Spleen (tissue), 11 donors: Measurements from ENCODE around the gene WDR35. TPM values are rescaled to one million over a fixed set of nuclear protein-coding genes. Genes with fewer than 3 reads are reported as not detected.
"Not testable (repeated sequence)": the region's sequence is repeated elsewhere in the genome, so short reads cannot be mapped to it uniquely, and the experiment has no call there.

ENCODE experiments used
- DNase-seq: peaks from one replicate; pipeline ENCODE4 v3.0.0-alpha.2; 2020
- H3K27ac ChIP-seq, 8 donors: fragments of 200-600 bp; sonication (generic) in 7 of 8; 1 replicate in 4 of 8; 2 replicates in 4 of 8; pipeline versions ENCODE4 v1.5.0 to v1.8.0; 2016 to 2021; ENCODE audit warnings: inconsistent platforms in 4 of 8, mild to moderate bottlenecking in 4 of 8, moderate library complexity in 1 of 8
- H3K27me3 ChIP-seq, 7 donors: fragments of 200-600 bp; sonication (generic) in 6 of 7; replicated peaks in 1 of 7; 1 replicate in 4 of 7; 2 replicates in 3 of 7; pipeline versions ENCODE4 v1.5.0 to v1.8.0; 2016 to 2021; ENCODE audit warnings: inconsistent platforms in 3 of 7, mild to moderate bottlenecking in 1 of 7
- H3K36me3 ChIP-seq, 6 donors: fragments of 200-600 bp; sonication (generic) in 5 of 6; 1 replicate in 4 of 6; 2 replicates in 2 of 6; pipeline versions ENCODE4 v1.5.0 to v1.8.0; 2016 to 2021; ENCODE audit warnings: inconsistent platforms in 2 of 6
- H3K4me1 ChIP-seq, 6 donors: fragments of 200-600 bp; sonication (generic) in 5 of 6; 1 replicate in 3 of 6; 2 replicates in 3 of 6; pipeline versions ENCODE4 v1.5.0 to v1.8.0; 2016 to 2021; ENCODE audit warnings: inconsistent platforms in 3 of 6
- H3K4me3 ChIP-seq, 8 donors: fragments of 200-600 bp; sonication (generic) in 7 of 8; 1 replicate in 4 of 8; 2 replicates in 4 of 8; pipeline versions ENCODE4 v1.5.0 to v1.8.0; 2016 to 2021; ENCODE audit warnings: inconsistent platforms in 4 of 8, mild to moderate bottlenecking in 4 of 8, moderate library complexity in 2 of 8
- H3K9me3 ChIP-seq, 8 donors: fragments of 200-600 bp; sonication (generic) in 7 of 8; 1 replicate in 4 of 8; 2 replicates in 4 of 8; pipeline versions ENCODE4 v1.5.0 to v1.8.0; 2016 to 2021; ENCODE audit warnings: inconsistent platforms in 4 of 8
- POLR2A ChIP-seq, 3 donors: fragments of 450-650 bp; IDR thresholded peaks; one replicate each; pipeline ENCODE4 v1.5.1; 2017; ENCODE audit warnings: antibody characterized with exemption in 3 of 3, mild to moderate bottlenecking in 1 of 3
- POLR2AphosphoS5 ChIP-seq, 3 donors: sonication (generic); formaldehyde crosslinking; IDR thresholded peaks; one replicate each; pipeline ENCODE4 v1.5.1; 2017; ENCODE audit warnings: antibody characterized with exemption in 3 of 3
- WGBS, 5 donors: extraction: QIAGEN DNeasy Blood & Tissue Kit in 3 of 5; methylation state at CpG; one replicate each; pipeline versions ENCODE4 v1.1.5 to v1.1.7; 2013 to 2018; 5-methylcytosine and 5-hydroxymethylcytosine counted together
- intact Hi-C: fragments of 100-400 bp; cut with DNase I; formaldehyde crosslinking; loops from one replicate; pipeline ENCODE4 v1.15.0; 2023; ENCODE audit warnings: low total_unique reads
- polyA plus RNA-seq, 3 donors: library from polyadenylated mRNA; stranded (reverse); fragments of 200-250 nt; gene quantifications; one replicate each; pipeline ENCODE4 v1.2.1, GENCODE V29; 2013
- total RNA-seq, 7 donors: library from RNA; depleted of rRNA in 3 of 7; stranded (reverse); fragments of >200 nt in 3 of 7; fragmentation: NEBNext Ultra II Directional in 4 of 7; extraction: Animal tissue kit (Norgen Biotek cat#: 25700) in 4 of 7; gene quantifications; one replicate each; pipeline versions ENCODE4 v1.1.0 to v1.2.1, GENCODE V29; 2016 to 2021
- TF ChIP-seq, protein P1 (sequence below), 11 experiments: fragments of 200-600 bp in 7 of 11; fragments of 450-650 bp in 4 of 11; sonication (generic) in 4 of 11; IDR thresholded peaks in 8 of 11; conservative IDR thresholded peaks in 3 of 11; 1 replicate in 7 of 11; 2 replicates in 4 of 11; pipeline versions ENCODE4 v1.4.0 to v1.8.0; 2016 to 2021; ENCODE audit warnings: antibody characterized with exemption in 11 of 11, inconsistent platforms in 4 of 11, mild to moderate bottlenecking in 1 of 11
- donor health status: healthy with polysubstance abuse.
- donor health status: DM: no; HTN: no; CAD: no; lungs with moderate emphysema.
- donor health status: DM: no; HTN: no; CAD: no.
- donor health status: Bipolar disorder and iron deficiency.
- donor health status: healthy.
- donor health status: DM: no; HTN: no; CAD: no.
- donor health status: DM: yes; HTN: yes; CAD: no.

WDR35 gene
- total and polyA plus RNA-seq, 10 donors = 1.7 to 5.3 (median 3.8) TPM

DNA sequence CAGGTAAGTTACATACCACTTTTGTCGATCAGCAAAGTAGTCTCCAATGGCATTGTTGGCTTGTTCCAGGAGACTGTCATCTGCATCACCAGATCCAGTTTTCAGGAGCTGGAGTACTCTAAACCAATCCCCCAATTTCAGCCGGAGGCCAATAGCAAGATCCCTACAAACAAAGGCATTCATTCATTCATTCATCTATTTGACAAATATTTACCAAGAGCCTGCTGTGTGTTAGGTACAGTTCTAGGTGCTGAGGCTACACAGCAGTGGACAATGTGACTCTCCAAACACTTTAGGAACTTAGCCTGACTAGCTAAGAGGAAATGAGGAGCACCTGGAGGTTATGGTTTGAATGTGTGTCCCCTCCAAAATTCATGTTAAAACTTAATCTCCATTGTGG is 53.7 kb downstream of the WDR35 start:
- H3K27ac ChIP-seq = no peak overlapping the region
- DNase-seq = no peak
- no peaks in the 10 kb centered on the region for H3K4me1 ChIP-seq
- H3K9me3 ChIP-seq = no peaks in the 10 kb centered on the region
- no peak for TF ChIP-seq POLR2A (IDR thresholded peaks at IDR 0.05)
- TF ChIP-seq POLR2AphosphoS5 (IDR thresholded peaks at IDR 0.05) = no peak
- TF ChIP-seq, protein P1, sequence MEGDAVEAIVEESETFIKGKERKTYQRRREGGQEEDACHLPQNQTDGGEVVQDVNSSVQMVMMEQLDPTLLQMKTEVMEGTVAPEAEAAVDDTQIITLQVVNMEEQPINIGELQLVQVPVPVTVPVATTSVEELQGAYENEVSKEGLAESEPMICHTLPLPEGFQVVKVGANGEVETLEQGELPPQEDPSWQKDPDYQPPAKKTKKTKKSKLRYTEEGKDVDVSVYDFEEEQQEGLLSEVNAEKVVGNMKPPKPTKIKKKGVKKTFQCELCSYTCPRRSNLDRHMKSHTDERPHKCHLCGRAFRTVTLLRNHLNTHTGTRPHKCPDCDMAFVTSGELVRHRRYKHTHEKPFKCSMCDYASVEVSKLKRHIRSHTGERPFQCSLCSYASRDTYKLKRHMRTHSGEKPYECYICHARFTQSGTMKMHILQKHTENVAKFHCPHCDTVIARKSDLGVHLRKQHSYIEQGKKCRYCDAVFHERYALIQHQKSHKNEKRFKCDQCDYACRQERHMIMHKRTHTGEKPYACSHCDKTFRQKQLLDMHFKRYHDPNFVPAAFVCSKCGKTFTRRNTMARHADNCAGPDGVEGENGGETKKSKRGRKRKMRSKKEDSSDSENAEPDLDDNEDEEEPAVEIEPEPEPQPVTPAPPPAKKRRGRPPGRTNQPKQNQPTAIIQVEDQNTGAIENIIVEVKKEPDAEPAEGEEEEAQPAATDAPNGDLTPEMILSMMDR (IDR thresholded peaks at IDR 0.05 in 8 of 11, conservative IDR thresholded peaks at IDR 0.05 in 3 of 11) = no peak
- 92 to 100% (median 97%) methylated on average over 2 of the region's 2 CpGs for WGBS, 5 donors
- H3K4me3 ChIP-seq = no peak overlapping the region
- peaks cover 1 to 58% (median 13%) of the 10 kb centered on the region in 6 donors for H3K36me3 ChIP-seq
- intact Hi-C loops = no loop called here
- no peaks in the 10 kb centered on the region for H3K27me3 ChIP-seq

DNA sequence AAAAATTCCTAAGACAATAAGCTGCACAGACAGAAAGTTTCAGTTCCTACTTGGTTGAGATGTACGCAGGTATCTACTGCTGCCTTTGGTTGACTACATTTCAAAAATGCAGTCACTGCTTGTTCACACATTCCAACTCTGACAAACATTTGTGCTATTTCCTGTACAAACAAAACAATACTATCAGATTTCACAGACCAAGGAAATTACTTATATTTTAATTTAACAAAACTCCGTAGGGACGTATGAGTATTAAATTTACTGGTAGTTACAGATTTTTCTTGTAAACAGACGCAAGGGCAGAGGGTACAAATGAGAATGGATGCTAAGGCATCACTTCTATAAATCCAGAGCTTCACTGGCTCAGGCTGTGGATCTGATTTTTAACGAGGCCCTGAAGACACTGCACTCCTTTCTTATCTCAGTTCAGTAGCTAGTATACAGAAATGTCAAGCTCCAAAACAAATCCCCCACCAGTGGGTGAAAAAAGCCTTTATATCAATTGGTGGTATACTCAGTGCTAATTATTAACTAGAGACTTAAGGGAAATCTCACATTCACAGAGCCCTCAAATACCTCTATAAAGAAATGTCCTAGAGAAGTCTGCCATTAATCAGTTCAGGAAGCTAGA is 56.4 kb downstream of the WDR35 start:
- no peak for DNase-seq
- 57 to 79% (median 74%) methylated on average over 5 of the region's 5 CpGs for WGBS, 5 donors
- H3K36me3 ChIP-seq = peaks cover 0 to 81% (median 31%) of the 10 kb centered on the region in 6 donors
- H3K4me3 ChIP-seq = no peak overlapping the region
- H3K9me3 ChIP-seq = peaks cover 0 to 24% (median 17%) of the 10 kb centered on the region in 8 donors
- intact Hi-C loops = no loop called here
- no peaks in the 10 kb centered on the region for H3K4me1 ChIP-seq
- no peak overlapping the region for H3K27ac ChIP-seq
- H3K27me3 ChIP-seq = no peaks in the 10 kb centered on the region
- TF ChIP-seq, protein P1 (IDR thresholded peaks at IDR 0.05 in 8 of 11, conservative IDR thresholded peaks at IDR 0.05 in 3 of 11) = no peak
- no peak for TF ChIP-seq POLR2A (IDR thresholded peaks at IDR 0.05)
- no peak for TF ChIP-seq POLR2AphosphoS5 (IDR thresholded peaks at IDR 0.05)

DNA sequence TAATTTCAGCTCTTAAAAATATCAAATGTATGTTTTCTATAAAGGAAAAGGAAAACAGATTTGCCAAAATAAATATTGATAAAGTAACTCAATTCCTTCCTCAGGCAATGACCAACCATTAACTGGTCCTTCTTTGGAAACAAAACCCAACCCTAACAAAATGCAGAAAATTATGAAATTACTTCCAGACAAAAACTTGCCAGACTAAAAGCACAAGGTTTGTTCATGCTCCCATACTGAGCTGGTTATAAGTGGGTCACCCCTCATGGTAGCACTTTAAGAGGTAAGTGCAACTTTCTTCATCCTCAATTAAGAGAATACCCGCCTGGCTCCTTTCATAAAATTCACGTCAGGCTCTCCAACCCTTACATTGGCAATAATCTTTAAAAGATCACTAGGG is 57.0 kb downstream of the WDR35 start:
- H3K4me3 ChIP-seq = no peak overlapping the region
- no peaks in the 10 kb centered on the region for H3K27me3 ChIP-seq
- intact Hi-C loops = no loop called here
- H3K4me1 ChIP-seq = no peaks in the 10 kb centered on the region
- no peak for DNase-seq
- peaks cover 0 to 81% (median 34%) of the 10 kb centered on the region in 6 donors for H3K36me3 ChIP-seq
- TF ChIP-seq, protein P1 (IDR thresholded peaks at IDR 0.05 in 8 of 11, conservative IDR thresholded peaks at IDR 0.05 in 3 of 11) = no peak
- TF ChIP-seq POLR2AphosphoS5 (IDR thresholded peaks at IDR 0.05) (no peak), POLR2A (IDR thresholded peaks at IDR 0.05) (no peak)
- H3K27ac ChIP-seq = no peak overlapping the region
- H3K9me3 ChIP-seq = peaks cover 0 to 29% (median 22%) of the 10 kb centered on the region in 8 donors
- 92 to 96% (median 93%) methylated on average over 2 of the region's 2 CpGs for WGBS, 5 donors

DNA sequence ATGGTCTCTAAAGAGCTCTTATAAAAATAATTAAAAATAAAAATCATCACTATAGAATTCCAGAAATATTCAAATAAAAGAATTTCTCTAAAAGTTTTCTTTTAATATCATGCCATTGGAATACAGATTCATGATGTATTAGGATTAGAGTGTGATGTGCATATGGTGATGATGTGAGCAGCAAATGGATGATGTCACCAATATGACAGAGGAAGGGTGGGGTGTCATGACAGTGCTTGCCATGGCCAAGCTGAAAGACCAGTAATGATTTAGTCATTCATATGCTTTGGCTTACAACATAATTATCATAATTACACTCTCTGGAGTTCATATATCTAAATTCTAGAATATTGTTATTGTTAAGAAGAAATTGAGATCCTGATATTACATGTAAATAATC is 60.7 kb downstream of the WDR35 start:
- Histone ChIP-seq H3K27me3 (no peaks in the 10 kb centered on the region), H3K4me3 (no peak overlapping the region), H3K36me3 (peaks cover 0 to 80% (median 30%) of the 10 kb centered on the region in 6 donors), H3K4me1 (no peaks in the 10 kb centered on the region), H3K27ac (no peak overlapping the region), H3K9me3 (peaks cover 0 to 51% (median 42%) of the 10 kb centered on the region in 8 donors)
- no peak for DNase-seq
- no peak for TF ChIP-seq POLR2AphosphoS5 (IDR thresholded peaks at IDR 0.05)
- no peak for TF ChIP-seq POLR2A (IDR thresholded peaks at IDR 0.05)
- TF ChIP-seq, protein P1 (IDR thresholded peaks at IDR 0.05 in 8 of 11, conservative IDR thresholded peaks at IDR 0.05 in 3 of 11) = no peak
- intact Hi-C loops = no loop called here

DNA sequence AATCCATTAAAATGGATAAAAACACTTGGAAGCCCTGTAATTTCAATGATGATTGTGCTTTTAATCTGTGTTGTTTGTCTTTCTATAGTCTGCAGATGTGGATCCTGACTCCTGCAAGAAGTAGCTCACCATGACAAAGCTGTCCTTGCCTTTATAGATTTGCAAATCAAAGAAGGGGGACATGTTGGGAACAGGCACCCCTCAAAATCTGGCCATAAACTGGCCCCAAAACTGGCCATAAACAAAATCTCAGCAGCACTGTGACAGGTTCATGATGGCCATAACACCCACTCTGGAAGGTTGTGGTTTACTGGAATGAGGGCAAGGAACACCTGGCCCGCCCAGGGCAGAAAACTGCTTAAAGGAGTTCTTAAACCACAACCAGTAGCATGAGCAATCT is 62.1 kb downstream of the WDR35 start:
- H3K4me1 ChIP-seq, intact Hi-C loops, H3K27me3 ChIP-seq, DNase-seq, H3K4me3 ChIP-seq, H3K27ac ChIP-seq: not testable (repeated sequence)
- peaks cover 0 to 80% (median 30%) of the 10 kb centered on the region in 6 donors for H3K36me3 ChIP-seq
- H3K9me3 ChIP-seq = peaks cover 0 to 51% (median 42%) of the 10 kb centered on the region in 8 donors
- WGBS, 5 donors = 93 to 100% (median 100%) methylated on average over 1 of the region's 1 CpG

DNA sequence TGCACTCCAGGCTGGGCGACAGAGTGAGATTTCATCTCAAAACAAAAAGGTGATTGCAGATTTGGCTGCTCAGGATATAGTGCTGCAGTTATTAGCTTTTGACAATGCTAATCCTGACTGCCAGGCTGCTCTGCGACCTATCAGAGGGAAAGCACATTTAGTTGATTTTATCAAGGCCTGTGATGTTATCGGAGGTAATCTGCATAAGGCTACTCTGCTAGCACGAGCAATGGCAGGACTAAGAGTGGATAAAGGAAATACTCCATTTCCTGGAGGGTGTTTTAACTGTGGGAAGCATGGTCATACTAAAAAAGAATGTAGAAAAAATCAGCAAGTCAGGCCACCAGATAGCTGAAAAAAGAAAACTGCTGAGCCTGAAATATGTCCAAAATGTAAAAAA is 65.4 kb downstream of the WDR35 start:
- H3K27me3 ChIP-seq, intact Hi-C loops, DNase-seq, H3K27ac ChIP-seq, H3K4me3 ChIP-seq, H3K4me1 ChIP-seq: not testable (repeated sequence)
- H3K36me3 ChIP-seq = peaks cover 0 to 50% (median 20%) of the 10 kb centered on the region in 6 donors
- peaks cover 0 to 44% (median 36%) of the 10 kb centered on the region in 8 donors for H3K9me3 ChIP-seq
- 71 to 85% (median 79%) methylated on average over 4 of the region's 4 CpGs for WGBS, 5 donors

DNA sequence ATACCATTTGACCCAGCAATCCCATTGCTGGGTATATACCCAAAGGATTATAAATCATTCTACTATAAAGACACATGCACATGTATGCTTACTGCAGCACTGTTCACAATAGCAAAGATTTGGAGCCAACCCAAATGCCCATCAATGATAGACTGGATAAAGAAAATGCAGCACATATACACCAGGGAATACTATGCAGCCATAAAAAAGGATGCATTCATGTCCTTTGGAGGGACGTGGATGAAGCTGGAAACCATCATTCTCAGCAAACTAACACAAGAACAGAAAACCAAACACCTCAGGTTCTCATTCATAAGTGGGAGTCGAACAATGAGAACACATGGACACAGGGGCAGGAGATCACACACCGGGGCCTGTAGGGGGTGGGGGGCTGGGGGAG is 67.7 kb downstream of the WDR35 start:
- H3K4me3 ChIP-seq, intact Hi-C loops, H3K27me3 ChIP-seq, DNase-seq, H3K27ac ChIP-seq, H3K4me1 ChIP-seq: not testable (repeated sequence)
- WGBS, 5 donors = 61 to 96% (median 81%) methylated on average over 3 of the region's 3 CpGs
- Histone ChIP-seq H3K9me3 (peaks cover 0 to 20% (median 13%) of the 10 kb centered on the region in 8 donors), H3K36me3 (peaks cover 0 to 26% (median 2%) of the 10 kb centered on the region in 6 donors)
